ENCODE measurements around the gene PRL. TPM values are rescaled to one million over a fixed set of nuclear protein-coding genes. Genes with fewer than 3 reads are reported as not detected.

The PRL gene
- total and polyA plus RNA-seq, 2 experiments from 2014 or later, result not detected

GRCh38 chr6:22263748-22264147, 33.1 kb downstream of the PRL start:
- Histone ChIP-seq H4K20me1 (replicated peaks; ENCODE audit: insufficient read depth) (no peaks in the 10 kb centered on the region), H3K9me2 (ENCODE audit: insufficient read depth) (no peaks in the 10 kb centered on the region), H3K27ac (ENCODE audit: low read depth) (no peak overlapping the region), H3K79me2 (replicated peaks; ENCODE audit: insufficient read depth) (no peaks in the 10 kb centered on the region), H3K4me1 (ENCODE audit: insufficient read depth) (no peaks in the 10 kb centered on the region), H3F3A (replicated peaks; ENCODE audit: low read depth) (no peaks in the 10 kb centered on the region), H3K4me3 (no peak overlapping the region), H3K4me2 (no peak overlapping the region), H3K27me3 (ENCODE audit: insufficient read depth) (no peaks in the 10 kb centered on the region), H3K36me3 (ENCODE audit: insufficient read depth) (no peaks in the 10 kb centered on the region), H2AFZ (no peak overlapping the region)
- Mint-ChIP-seq H3K4me3 (no peak overlapping the region), H3K9me3 (no peaks in the 10 kb centered on the region), H3K4me1 (no peaks in the 10 kb centered on the region), H3K27ac (no peak overlapping the region), H3K27me3 (ENCODE audit: insufficient read depth, low read depth, poor library complexity) (no peaks in the 10 kb centered on the region), H3K36me3 (ENCODE audit: low read depth) (no peaks in the 10 kb centered on the region)
- DNase-seq (ENCODE audit: low spot score) (no peak), ATAC-seq (no peak)
- TF ChIP-seq NANOG (IDR thresholded peaks at IDR 0.05; ENCODE audit: borderline replicate concordance), result no peak
- no peak for TF ChIP-seq EZH2 (IDR thresholded peaks at IDR 0.05; ENCODE audit: low read depth, unreplicated experiment)
- no peak for TF ChIP-seq REST (IDR thresholded peaks at IDR 0.05; ENCODE audit: unreplicated experiment)
- TF ChIP-seq ZNF114 (CRISPR knock-in tag; IDR thresholded peaks at IDR 0.05), result no peak
- TF ChIP-seq CTCF (conservative IDR thresholded peaks at IDR 0.05; ENCODE audit: low read depth in 2 of 2), result no peak
- no peak for TF ChIP-seq POLR2AphosphoS5 (IDR thresholded peaks at IDR 0.05; ENCODE audit: low read depth)
- no peak for TF ChIP-seq ZNF331 (CRISPR knock-in tag; IDR thresholded peaks at IDR 0.05; ENCODE audit: low read depth)
- no peak for TF ChIP-seq CREB1 (CRISPR knock-in tag; IDR thresholded peaks at IDR 0.05; ENCODE audit: low read depth)
- no peak for TF ChIP-seq ETS1 (IDR thresholded peaks at IDR 0.05)
- no peak for TF ChIP-seq STAT1 (IDR thresholded peaks at IDR 0.05; ENCODE audit: unreplicated experiment)
- TF ChIP-seq JUNB (IDR thresholded peaks at IDR 0.05; ENCODE audit: unreplicated experiment), result no peak
- no peak for TF ChIP-seq ZNF462 (CRISPR knock-in tag; IDR thresholded peaks at IDR 0.05)
- no peak for TF ChIP-seq EZH2phosphoT487 (IDR thresholded peaks at IDR 0.05; ENCODE audit: unreplicated experiment)

Measured in GM23338 (cell line).